SU-DHL-6 (cell line): ENCODE measurements around the gene CEP63.

Experiments
- H2AFZ ChIP-seq: fragments of 200-600 bp; sonication (generic); 2 replicates; pipeline ENCODE4 v1.6.1; 2014; ENCODE audit warnings: low read depth, mild to moderate bottlenecking, moderate library complexity, mixed read lengths, antibody characterized with exemption, low read length; ENCODE audit not compliant: severe bottlenecking
- H3F3A ChIP-seq: fragments of 200-600 bp; shearing (Covaris generic); 2 replicates; pipeline ENCODE4 v1.6.0; 2016; ENCODE audit warnings: antibody characterized with exemption, mild to moderate bottlenecking; ENCODE audit not compliant: insufficient read depth
- H3K27ac ChIP-seq: fragments of 200-600 bp; sonication (generic); 2 replicates; pipeline ENCODE4 v1.5.1; 2016; ENCODE audit warnings: low read depth, mild to moderate bottlenecking, low read length, moderate library complexity, mixed read lengths
- H3K27me3 ChIP-seq: fragments of 200-600 bp; sonication (generic), shearing (Covaris generic); 2 replicates; pipeline ENCODE4 v1.6.0; 2014; ENCODE audit warnings: mild to moderate bottlenecking, low read length
- H3K36me3 ChIP-seq: fragments of 200-600 bp; sonication (generic); 2 replicates; pipeline ENCODE4 v1.6.1; 2014; ENCODE audit warnings: mild to moderate bottlenecking, low read length, mixed read lengths
- H3K4me2 ChIP-seq: fragments of 300-600, 200-600 bp; shearing (Covaris generic), sonication (generic); 2 replicates; pipeline ENCODE4 v1.6.0; 2014; ENCODE audit warnings: low read length, low read depth, mild to moderate bottlenecking; ENCODE audit not compliant: poor library complexity, severe bottlenecking
- H3K4me3 ChIP-seq: fragments of 200-600 bp; sonication (generic); 2 replicates; pipeline ENCODE4 v1.5.1; 2014; ENCODE audit warnings: antibody characterized with exemption, low read length, mild to moderate bottlenecking, mixed read lengths; ENCODE audit not compliant: insufficient read depth, poor library complexity, severe bottlenecking
- H3K79me2 ChIP-seq: fragments of 200-600 bp; sonication (generic); 2 replicates; pipeline ENCODE4 v1.6.1; 2014; ENCODE audit warnings: mild to moderate bottlenecking, low read length, moderate library complexity; ENCODE audit not compliant: insufficient read depth
- H3K9ac ChIP-seq: fragments of 200-600 bp; sonication (generic); 2 replicates; pipeline ENCODE4 v1.7.0; 2014; ENCODE audit warnings: mild to moderate bottlenecking, low read length
- H3K9me2 ChIP-seq: fragments of 200-600 bp; sonication (generic); replicated peaks from 2 replicates; pipeline ENCODE4 v1.6.1; 2014; ENCODE audit warnings: low read length; ENCODE audit not compliant: insufficient read depth
- H3K9me3 ChIP-seq: fragments of 200-600 bp; sonication (generic); 2 replicates; pipeline ENCODE4 v1.6.1; 2014; ENCODE audit warnings: low read length, mixed read lengths; ENCODE audit not compliant: insufficient read depth
- H4K20me1 ChIP-seq: fragments of 200-600 bp; sonication (generic); 2 replicates; pipeline ENCODE4 v1.6.1; 2014; ENCODE audit warnings: low read depth, mild to moderate bottlenecking, antibody characterized with exemption, low read length, moderate library complexity, mixed read lengths
- CTCF ChIP-seq: fragments of 200-600 bp; sonication (generic); IDR thresholded peaks from one replicate; pipeline ENCODE4 v1.5.1; 2017; ENCODE audit warnings: antibody characterized with exemption, mild to moderate bottlenecking, low read length, moderate library complexity; ENCODE audit not compliant: insufficient read depth, poor library complexity, severe bottlenecking
- EZH2phosphoT487 ChIP-seq: fragments of 200-600 bp; sonication (generic), shearing (Covaris generic); conservative IDR thresholded peaks from 2 replicates; pipeline ENCODE4 v1.6.1; 2018; ENCODE audit warnings: mild to moderate bottlenecking, antibody characterized with exemption, low read length, moderate library complexity, mixed read lengths

The CEP63 gene

GRCh38 chr3:134609821-134610431 lies 124.1 kb downstream of the CEP63 start:
- Histone ChIP-seq H3K27ac (no peak overlapping the region), H3K9ac (no peak overlapping the region), H3K27me3 (no peaks in the 10 kb centered on the region), H3K79me2 (no peaks in the 10 kb centered on the region), H3K9me2 (no peaks in the 10 kb centered on the region), H3F3A (no peaks in the 10 kb centered on the region), H3K4me3 (no peak overlapping the region), H3K9me3 (no peaks in the 10 kb centered on the region), H3K36me3 (no peaks in the 10 kb centered on the region), H3K4me2 (no peak overlapping the region), H2AFZ (no peak overlapping the region), H4K20me1 (no peaks in the 10 kb centered on the region)
- TF ChIP-seq EZH2phosphoT487, result no peak
- TF ChIP-seq CTCF, result no peak

- no peaks in the 10 kb centered on the region for H4K20me1 ChIP-seq
- no peak for TF ChIP-seq EZH2phosphoT487
- TF ChIP-seq CTCF, result no peak
- no peak overlapping the region for H3K9ac ChIP-seq
- no peak overlapping the region for H2AFZ ChIP-seq
- H3K4me3 ChIP-seq, result no peak overlapping the region
- no peaks in the 10 kb centered on the region for H3K27me3 ChIP-seq
- H3F3A ChIP-seq, result no peaks in the 10 kb centered on the region
- no peaks in the 10 kb centered on the region for H3K36me3 ChIP-seq
- no peaks in the 10 kb centered on the region for H3K9me3 ChIP-seq
- H3K79me2 ChIP-seq, result no peaks in the 10 kb centered on the region
- no peak overlapping the region for H3K4me2 ChIP-seq
- no peaks in the 10 kb centered on the region for H3K9me2 ChIP-seq
- no peak overlapping the region for H3K27ac ChIP-seq
Measured at GRCh38 chr3:134610432-134611385, 124.9 kb downstream of the CEP63 start.

- Histone ChIP-seq H3K27me3 (no peaks in the 10 kb centered on the region), H3K4me2 (no peak overlapping the region), H3K9me2 (no peaks in the 10 kb centered on the region), H3K9me3 (no peaks in the 10 kb centered on the region), H3K9ac (no peak overlapping the region), H4K20me1 (no peaks in the 10 kb centered on the region), H3K4me3 (no peak overlapping the region), H3F3A (no peaks in the 10 kb centered on the region), H3K36me3 (no peaks in the 10 kb centered on the region), H3K79me2 (no peaks in the 10 kb centered on the region), H2AFZ (no peak overlapping the region), H3K27ac (no peak overlapping the region)
- TF ChIP-seq CTCF (no peak), EZH2phosphoT487 (no peak)
Measured at GRCh38 chr3:134611516-134611915, 125.7 kb downstream of the CEP63 start.
